HUES48 (cell line): Measurements from ENCODE around the gene INF2.
"Not testable (repeated sequence)": the region's sequence is repeated elsewhere in the genome, so short reads cannot be mapped to it uniquely, and the experiment has no call there.

Source experiments
- H3K27ac ChIP-seq: one replicate; pipeline ENCODE4 v1.7.0; 2013; ENCODE audit warnings: low read depth, low read length, inconsistent platforms
- H3K27me3 ChIP-seq: 2 replicates; pipeline ENCODE4 v1.6.1; 2013; ENCODE audit warnings: mild to moderate bottlenecking, low read length; ENCODE audit not compliant: control insufficient read depth, insufficient read depth
- H3K36me3 ChIP-seq: 2 replicates; pipeline ENCODE4 v1.6.1; 2013; ENCODE audit warnings: low read length; ENCODE audit not compliant: control insufficient read depth, insufficient read depth
- H3K4me1 ChIP-seq: 2 replicates; pipeline ENCODE4 v1.6.1; 2013; ENCODE audit warnings: mild to moderate bottlenecking, low read length; ENCODE audit not compliant: control insufficient read depth, insufficient read depth
- H3K4me3 ChIP-seq: 2 replicates; pipeline ENCODE4 v1.5.1; 2013; ENCODE audit warnings: mild to moderate bottlenecking, low read depth, low read length
- H3K9ac ChIP-seq: 2 replicates; pipeline ENCODE4 v1.6.1; 2013; ENCODE audit warnings: mild to moderate bottlenecking, low read depth, low read length, moderate library complexity
- H3K9me3 ChIP-seq: 2 replicates; pipeline ENCODE4 v1.6.1; 2013; ENCODE audit warnings: low read length; ENCODE audit not compliant: control insufficient read depth, insufficient read depth

INF2 gene

GRCh38 chr14:104657563-104658324, 31.7 kb upstream of the INF2 start:
- Histone ChIP-seq H3K27ac (no peak overlapping the region), H3K27me3 (no peaks in the 10 kb centered on the region), H3K9me3 (peaks cover 9% of the 10 kb centered on the region), H3K9ac (no peak overlapping the region), H3K36me3 (no peaks in the 10 kb centered on the region), H3K4me3 (no peak overlapping the region), H3K4me1 (no peaks in the 10 kb centered on the region)

GRCh38 chr14:104658325-104658712, 31.1 kb upstream of the INF2 start:
- no peaks in the 10 kb centered on the region for H3K36me3 ChIP-seq
- H3K4me3 ChIP-seq, result no peak overlapping the region
- H3K9ac ChIP-seq, result no peak overlapping the region
- H3K27ac ChIP-seq, result no peak overlapping the region
- H3K9me3 ChIP-seq, result peaks cover 5% of the 10 kb centered on the region; the same call in 1 of the 2 replicates
- H3K27me3 ChIP-seq, result no peaks in the 10 kb centered on the region
- no peaks in the 10 kb centered on the region for H3K4me1 ChIP-seq

GRCh38 chr14:104659146-104659545, 30.3 kb upstream of the INF2 start:
- Histone ChIP-seq H3K4me3 (no peak overlapping the region), H3K36me3 (no peaks in the 10 kb centered on the region), H3K4me1 (no peaks in the 10 kb centered on the region), H3K27me3 (no peaks in the 10 kb centered on the region), H3K9me3 (peaks cover 2% of the 10 kb centered on the region; the same call in 1 of the 2 replicates), H3K27ac (no peak overlapping the region), H3K9ac (no peak overlapping the region)

- Histone ChIP-seq H3K27ac (no peak overlapping the region), H3K4me3 (no peak overlapping the region), H3K9ac (no peak overlapping the region), H3K9me3 (no peaks in the 10 kb centered on the region), H3K27me3 (no peaks in the 10 kb centered on the region), H3K4me1 (no peaks in the 10 kb centered on the region), H3K36me3 (no peaks in the 10 kb centered on the region)
Measured at GRCh38 chr14:104659764-104660523, 29.5 kb upstream of the INF2 start.

- no peaks in the 10 kb centered on the region for H3K36me3 ChIP-seq
- H3K4me1 ChIP-seq, result peaks cover 4% of the 10 kb centered on the region
- H3K9ac ChIP-seq, result no peak overlapping the region
- H3K27me3 ChIP-seq, result no peaks in the 10 kb centered on the region
- no peaks in the 10 kb centered on the region for H3K9me3 ChIP-seq
- H3K27ac ChIP-seq, result no peak overlapping the region
- no peak overlapping the region for H3K4me3 ChIP-seq
Measured at GRCh38 chr14:104660597-104660996, 28.8 kb upstream of the INF2 start.

GRCh38 chr14:104661086-104661485, 28.3 kb upstream of the INF2 start:
- Histone ChIP-seq H3K9ac (no peak overlapping the region), H3K9me3 (no peaks in the 10 kb centered on the region), H3K27me3 (no peaks in the 10 kb centered on the region), H3K27ac (no peak overlapping the region), H3K4me3 (no peak overlapping the region), H3K36me3 (no peaks in the 10 kb centered on the region), H3K4me1 (peaks cover 9% of the 10 kb centered on the region)

GRCh38 chr14:104661528-104662157, 27.8 kb upstream of the INF2 start:
- H3K4me1 ChIP-seq, result peaks cover 13% of the 10 kb centered on the region
- not testable (repeated sequence) for H3K27ac ChIP-seq, H3K9ac ChIP-seq, H3K36me3 ChIP-seq, H3K4me3 ChIP-seq, H3K9me3 ChIP-seq, H3K27me3 ChIP-seq

GRCh38 chr14:104662472-104662871, 26.9 kb upstream of the INF2 start:
- H3K9ac ChIP-seq, H3K36me3 ChIP-seq, H3K27ac ChIP-seq, H3K9me3 ChIP-seq, H3K4me3 ChIP-seq, H3K27me3 ChIP-seq: not testable (repeated sequence)
- H3K4me1 ChIP-seq, result peaks cover 13% of the 10 kb centered on the region

GRCh38 chr14:104664107-104664506, 25.3 kb upstream of the INF2 start:
- Histone ChIP-seq H3K27ac (no peak overlapping the region), H3K9me3 (no peaks in the 10 kb centered on the region), H3K4me3 (no peak overlapping the region), H3K36me3 (no peaks in the 10 kb centered on the region), H3K27me3 (no peaks in the 10 kb centered on the region), H3K4me1 (peaks cover 13% of the 10 kb centered on the region), H3K9ac (no peak overlapping the region)

GRCh38 chr14:104664588-104664987, 24.8 kb upstream of the INF2 start:
- Histone ChIP-seq H3K27me3 (no peaks in the 10 kb centered on the region), H3K27ac (no peak overlapping the region), H3K36me3 (no peaks in the 10 kb centered on the region), H3K9me3 (no peaks in the 10 kb centered on the region), H3K4me3 (no peak overlapping the region), H3K9ac (no peak overlapping the region), H3K4me1 (peaks cover 13% of the 10 kb centered on the region)
